Smooth muscle cell (in vitro differentiated cells): ENCODE results near the gene PTPRU. TPM values are rescaled to one million over a fixed set of nuclear protein-coding genes. Genes with fewer than 3 reads are reported as not detected.

ENCODE experiments used
- DNase-seq: peaks from one replicate; lab custom pipeline; 2025; ENCODE audit not compliant: unreplicated experiment; lab: John Stamatoyannopoulos, UW
- H2AFZ ChIP-seq: fragments of 200-600 bp; sonication (generic); 2 replicates; pipeline ENCODE4 v1.6.0; 2016; ENCODE audit warnings: antibody characterized with exemption, low read depth, mild to moderate bottlenecking
- H3F3A ChIP-seq: fragments of 200-600 bp; sonication (generic); 2 replicates; pipeline ENCODE4 v1.6.0; 2017; ENCODE audit warnings: antibody characterized with exemption, low read depth
- H3K27ac ChIP-seq: fragments of 200-600 bp; sonication (generic); 2 replicates; pipeline ENCODE4 v1.5.1; 2016; ENCODE audit warnings: low read depth, mild to moderate bottlenecking
- H3K27me3 ChIP-seq: fragments of 200-600 bp; sonication (generic); 2 replicates; pipeline ENCODE4 v1.6.1; 2016; ENCODE audit warnings: low read depth, mild to moderate bottlenecking
- H3K36me3 ChIP-seq: fragments of 200-600 bp; sonication (generic); 2 replicates; pipeline ENCODE4 v1.5.1; 2016; ENCODE audit warnings: low read depth
- H3K4me1 ChIP-seq: fragments of 200-600 bp; sonication (generic); 2 replicates; pipeline ENCODE4 v1.5.1; 2016; ENCODE audit warnings: low read depth
- H3K4me2 ChIP-seq: fragments of 200-600 bp; sonication (generic); 2 replicates; pipeline ENCODE4 v1.6.0; 2016; ENCODE audit warnings: mild to moderate bottlenecking
- H3K4me3 ChIP-seq: fragments of 200-600 bp; sonication (generic); 2 replicates; pipeline ENCODE4 v1.5.1; 2016; ENCODE audit warnings: mild to moderate bottlenecking
- H3K79me2 ChIP-seq: fragments of 200-600 bp; sonication (generic); 2 replicates; pipeline ENCODE4 v1.6.0; 2016; ENCODE audit warnings: low read depth, mild to moderate bottlenecking
- H3K9ac ChIP-seq: fragments of 200-600 bp; sonication (generic); 2 replicates; pipeline ENCODE4 v1.6.0; 2016; ENCODE audit warnings: low read depth
- H3K9me3 ChIP-seq: fragments of 200-600 bp; sonication (generic); replicated peaks from 2 replicates; pipeline ENCODE4 v1.5.1; 2016; ENCODE audit warnings: low read depth
- H4K20me1 ChIP-seq: fragments of 200-600 bp; sonication (generic); 2 replicates; pipeline ENCODE4 v1.6.0; 2016; ENCODE audit warnings: low read depth
- CTCF ChIP-seq: fragments of 200-600 bp; sonication (generic); IDR thresholded peaks from 2 replicates; pipeline ENCODE4 v1.5.1; 2017; ENCODE audit warnings: borderline replicate concordance, mild to moderate bottlenecking, antibody characterized with exemption; ENCODE audit not compliant: insufficient read depth, poor library complexity, severe bottlenecking
- WGBS: methylation state at CpG from one replicate; pipeline ENCODE4 v1.1.7; 2016; ENCODE audit warnings: low lambda C conversion rate; 5-methylcytosine and 5-hydroxymethylcytosine counted together
- polyA plus RNA-seq: library from polyadenylated mRNA; unstranded; fragments of >200 nt; fragmentation: Nextera tagmentation; extraction: Ambion mirVana; gene quantifications from 2 replicates; pipeline ENCODE4 v1.2.1, GENCODE V29; 2016
- total RNA-seq: library from RNA; depleted of rRNA; stranded (reverse); fragments of >200 nt; gene quantifications from 2 replicates; pipeline ENCODE4 v1.2.3, GENCODE V29; 2014

PTPRU gene
- total and polyA plus RNA-seq, 2 experiments from 2014 or later: 41.1 to 67.8 TPM

- TF ChIP-seq CTCF: no peak
- no peaks in the 10 kb centered on the region for H4K20me1 ChIP-seq
Measured at GRCh38 chr1:29193879-29194455, 42.4 kb upstream of the PTPRU start.

GRCh38 chr1:29195881-29196291, 40.4 kb upstream of the PTPRU start:
- 94% methylated on average over 8 of the region's 8 CpGs for WGBS
- Histone ChIP-seq H3K36me3 (no peaks in the 10 kb centered on the region), H3K9me3 (no peaks in the 10 kb centered on the region), H3K27me3 (no peaks in the 10 kb centered on the region), H3F3A (peaks cover 12% of the 10 kb centered on the region), H2AFZ (no peak overlapping the region), H3K4me3 (no peak overlapping the region), H3K27ac (peak overlapping the region; percentile 85), H3K79me2 (no peaks in the 10 kb centered on the region), H3K9ac (no peak overlapping the region), H4K20me1 (no peaks in the 10 kb centered on the region), H3K4me1 (no peaks in the 10 kb centered on the region), H3K4me2 (no peak overlapping the region)
- DNase-seq: no peak
- no peak for TF ChIP-seq CTCF

More at GRCh38 chr1:29193879-29194455, 42.4 kb upstream of the PTPRU start:
- DNase-seq: no peak
- Histone ChIP-seq H3F3A (peaks cover 5% of the 10 kb centered on the region), H2AFZ (no peak overlapping the region), H3K9ac (no peak overlapping the region), H3K79me2 (no peaks in the 10 kb centered on the region), H3K4me2 (no peak overlapping the region), H3K4me1 (no peaks in the 10 kb centered on the region), H3K36me3 (no peaks in the 10 kb centered on the region), H3K4me3 (no peak overlapping the region), H3K27ac (no peak overlapping the region), H3K27me3 (no peaks in the 10 kb centered on the region), H3K9me3 (no peaks in the 10 kb centered on the region)
- WGBS: 97% methylated on average over 8 of the region's 8 CpGs

- no peaks in the 10 kb centered on the region for H3K36me3 ChIP-seq
- peaks cover 17% of the 10 kb centered on the region for H3F3A ChIP-seq
- peak overlapping the region; percentile 26 for H3K9ac ChIP-seq
- no peaks in the 10 kb centered on the region for H3K27me3 ChIP-seq
- peak overlapping the region; percentile 7 for H3K4me2 ChIP-seq
- H4K20me1 ChIP-seq: no peaks in the 10 kb centered on the region
- peak overlapping the region; percentile 85 for H3K27ac ChIP-seq
- H3K4me1 ChIP-seq: peaks cover under 1% of the 10 kb centered on the region
- 30% methylated on average over 7 of the region's 7 CpGs for WGBS
- no peak overlapping the region for H3K4me3 ChIP-seq
- no peak overlapping the region for H2AFZ ChIP-seq
- H3K79me2 ChIP-seq: no peaks in the 10 kb centered on the region
- H3K9me3 ChIP-seq: no peaks in the 10 kb centered on the region
- no peak for DNase-seq
- TF ChIP-seq CTCF: no peak
Measured at GRCh38 chr1:29196863-29197589, 39.3 kb upstream of the PTPRU start.
